HG03097 (cell line): ENCODE results near the gene SPIRE1.
"Not testable (repeated sequence)": the region's sequence is repeated elsewhere in the genome, so short reads cannot be mapped to it uniquely, and the experiment has no call there.

Source experiments
- ATAC-seq: cut with Tn5 transposase; IDR thresholded peaks from one replicate; pipeline ENCODE4 v1.9.1; 2021; ENCODE audit not compliant: unreplicated experiment, low FRiP score

Gene SPIRE1

GRCh38 chr18:12497839-12498238 lies 160.1 kb downstream of the SPIRE1 start:
- ATAC-seq = no peak

- no peak for ATAC-seq
These were observed 160.6 kb downstream of the SPIRE1 start for GRCh38 chr18:12497296-12497695.

GRCh38 chr18:12492907-12493306 lies 165.0 kb downstream of the SPIRE1 start:
- ATAC-seq = no peak

- ATAC-seq = no peak
These were observed 166.1 kb downstream of the SPIRE1 start for GRCh38 chr18:12491611-12492435.

- ATAC-seq = no peak
These were observed 172.3 kb downstream of the SPIRE1 start for GRCh38 chr18:12485479-12486105.

GRCh38 chr18:12481915-12482314 lies 176.0 kb downstream of the SPIRE1 start:
- not testable (repeated sequence) for ATAC-seq

GRCh38 chr18:12479982-12480381 lies 177.9 kb downstream of the SPIRE1 start:
- ATAC-seq = no peak

GRCh38 chr18:12479536-12479935 lies 178.4 kb downstream of the SPIRE1 start:
- ATAC-seq = no peak

- ATAC-seq = no peak
These were observed 179.4 kb downstream of the SPIRE1 start for GRCh38 chr18:12478269-12479047.

GRCh38 chr18:12477606-12478005 lies 180.3 kb downstream of the SPIRE1 start:
- ATAC-seq = no peak

GRCh38 chr18:12476955-12477354 lies 181.0 kb downstream of the SPIRE1 start:
- no peak for ATAC-seq

- no peak for ATAC-seq
These were observed 183.0 kb downstream of the SPIRE1 start for GRCh38 chr18:12474876-12475275.

GRCh38 chr18:12474146-12474545 lies 183.8 kb downstream of the SPIRE1 start:
- ATAC-seq = no peak

- no peak for ATAC-seq
These were observed 187.4 kb downstream of the SPIRE1 start for GRCh38 chr18:12470382-12471075.

- ATAC-seq = no peak
These were observed 189.5 kb downstream of the SPIRE1 start for GRCh38 chr18:12468445-12468844.

- no peak for ATAC-seq
These were observed 193.2 kb downstream of the SPIRE1 start for GRCh38 chr18:12464731-12465130.

GRCh38 chr18:12463191-12463590 lies 194.7 kb downstream of the SPIRE1 start:
- ATAC-seq = no peak

- no peak for ATAC-seq
These were observed 195.7 kb downstream of the SPIRE1 start for GRCh38 chr18:12462242-12462641.

GRCh38 chr18:12461326-12461725 lies 196.6 kb downstream of the SPIRE1 start:
- no peak for ATAC-seq

GRCh38 chr18:12460874-12461273 lies 197.0 kb downstream of the SPIRE1 start:
- ATAC-seq = no peak

GRCh38 chr18:12458771-12459170 lies 199.1 kb downstream of the SPIRE1 start:
- ATAC-seq = no peak
